ENCODE data around the gene CDKAL1.

CDKAL1 gene

DNA sequence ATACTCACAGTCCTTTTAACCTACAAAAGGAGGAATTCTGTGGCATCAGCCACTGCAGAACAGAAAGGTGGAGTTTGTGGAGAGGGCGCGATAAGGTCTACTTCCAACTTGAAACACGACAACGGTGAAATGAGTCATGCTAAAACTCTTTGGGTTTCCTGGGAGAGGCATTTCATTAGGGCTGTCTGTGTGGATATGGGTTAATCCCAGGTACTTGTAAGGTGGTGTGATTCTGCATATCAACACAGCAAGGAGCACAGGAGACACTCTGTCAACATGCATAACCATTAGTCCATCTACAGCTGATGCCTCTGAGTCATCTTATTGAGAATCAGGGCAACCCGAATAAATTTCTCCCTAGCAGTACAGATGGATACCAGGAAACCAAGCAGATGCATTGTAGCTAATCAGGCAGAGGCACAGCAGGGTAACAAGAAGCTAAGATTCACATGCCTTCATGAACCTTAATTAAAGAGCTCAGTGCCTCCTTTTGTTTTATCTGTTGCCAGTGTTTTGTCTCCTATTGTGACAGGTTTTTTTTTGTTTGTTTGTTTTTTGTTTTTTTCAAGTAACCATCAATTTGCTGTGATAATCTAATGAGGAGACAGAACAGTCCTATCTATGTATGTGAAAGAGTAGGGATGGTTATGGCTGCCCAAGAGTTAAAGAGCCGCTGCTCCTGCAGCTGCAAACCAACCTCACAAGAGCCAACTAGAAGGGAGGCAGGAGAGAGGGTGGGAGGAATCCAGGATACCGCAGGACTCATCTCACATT lies 743.5 kb downstream of the CDKAL1 start:
- no peak overlapping the region for H3K4me3 Mint-ChIP-seq
- no peak for DNase-seq
- no peak for ATAC-seq (replicated peaks)
- H3K27ac Mint-ChIP-seq, result no peak overlapping the region
- no peaks in the 10 kb centered on the region for H3K27me3 Mint-ChIP-seq
- peaks cover 3 to 6% of the 10 kb centered on the region in 2 donors for H3K9me3 Mint-ChIP-seq
- peaks cover 0 to 3% of the 10 kb centered on the region in 2 donors for H3K36me3 Mint-ChIP-seq
- H3K4me1 Mint-ChIP-seq, result no peaks in the 10 kb centered on the region

GRCh38 chr6:21278375-21278745 lies 744.1 kb downstream of the CDKAL1 start:
- DNase-seq, result no peak
- peaks cover 0 to 3% of the 10 kb centered on the region in 2 donors for H3K9me3 Mint-ChIP-seq
- no peak for ATAC-seq (replicated peaks)

DNA sequence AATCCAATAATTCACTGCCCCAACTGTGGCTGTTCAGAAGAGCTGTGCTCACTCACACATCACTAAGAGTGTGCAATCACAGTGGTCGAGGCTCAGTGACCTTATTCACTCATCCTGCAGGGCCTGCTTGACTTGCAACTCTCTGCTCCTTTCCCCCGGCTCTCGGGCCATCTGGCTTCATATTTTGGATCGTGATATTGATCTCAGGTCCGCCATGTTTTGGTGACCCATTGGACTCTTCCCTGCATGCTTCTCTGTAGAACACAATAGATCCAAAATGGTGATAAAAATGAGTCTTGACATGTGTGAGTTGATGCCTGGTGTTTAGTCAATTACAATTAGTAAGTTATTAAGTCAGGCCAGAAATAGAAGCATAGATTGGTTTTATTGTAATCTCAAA lies 745.4 kb downstream of the CDKAL1 start:
- no peak for ATAC-seq (replicated peaks)
- H3K4me3 Mint-ChIP-seq, result no peak overlapping the region
- DNase-seq, result no peak
- no peaks in the 10 kb centered on the region for H3K36me3 Mint-ChIP-seq
- no peaks in the 10 kb centered on the region for H3K9me3 Mint-ChIP-seq
- H3K27ac Mint-ChIP-seq, result no peak overlapping the region
- no peaks in the 10 kb centered on the region for H3K27me3 Mint-ChIP-seq
- H3K4me1 Mint-ChIP-seq, result no peaks in the 10 kb centered on the region

More at GRCh38 chr6:21278375-21278745, 744.1 kb downstream of the CDKAL1 start:
- Mint-ChIP-seq H3K4me3 (no peak overlapping the region), H3K27me3 (no peaks in the 10 kb centered on the region), H3K36me3 (peaks cover 0 to 3% of the 10 kb centered on the region in 2 donors), H3K27ac (no peak overlapping the region), H3K4me1 (no peaks in the 10 kb centered on the region)

DNA sequence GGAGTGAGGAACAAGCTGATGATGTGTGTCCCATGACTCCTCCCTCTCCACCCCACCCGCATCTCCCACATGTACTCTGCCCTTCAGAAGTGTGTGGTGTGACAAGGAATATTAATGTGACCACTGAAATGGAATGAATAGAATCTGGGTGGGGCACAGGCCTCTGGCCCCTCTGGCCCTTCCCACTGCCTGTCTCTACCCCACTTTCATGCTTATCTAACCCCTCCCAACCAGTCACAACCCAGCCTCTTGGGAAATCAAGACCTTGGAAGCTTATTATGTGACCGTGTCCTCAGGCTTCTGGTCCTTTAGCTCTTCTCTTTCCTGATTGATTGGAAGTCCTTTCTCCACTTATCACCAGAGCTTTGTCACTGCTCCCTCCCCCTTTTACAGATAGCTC lies 747.1 kb downstream of the CDKAL1 start:
- no peaks in the 10 kb centered on the region for H3K36me3 Mint-ChIP-seq
- H3K4me1 Mint-ChIP-seq, result no peaks in the 10 kb centered on the region
- peaks cover 0 to 1% of the 10 kb centered on the region in 2 donors for H3K9me3 Mint-ChIP-seq
- DNase-seq (no peak), ATAC-seq (replicated peaks) (no peak)
- no peak overlapping the region for H3K4me3 Mint-ChIP-seq
- H3K27me3 Mint-ChIP-seq, result peaks cover 3 to 5% of the 10 kb centered on the region in 2 donors
- no peak overlapping the region for H3K27ac Mint-ChIP-seq

Measured in stimulated activated naive B cell treated with anti-CD40 and anti-IgM and Interleukin-4, amounts not matched to agents 10 μg/mL and 1 μg/mL and 100 μg/mL, for 72 hours (primary cell).